ENCODE data around the gene SPPL2A.
"Not testable (repeated sequence)": the region's sequence is repeated elsewhere in the genome, so short reads cannot be mapped to it uniquely, and the experiment has no call there.

- not testable (repeated sequence) for TF ChIP-seq CTCF, EZH2phosphoT487, EZH2 (IDR thresholded peaks at IDR 0.05)
Measured at GRCh38 chr15:50694634-50695165, 70.8 kb downstream of the SPPL2A start.

Measured in neural progenitor cell (in vitro differentiated cells).